ENCODE measurements around the gene ZNF331. TPM values are rescaled to one million over a fixed set of nuclear protein-coding genes. Genes with fewer than 3 reads are reported as not detected.

ZNF331 gene
- total RNA-seq, 4 donors from 2014 or later, result 3.7 to 15.7 (median 5.8) TPM

DNA sequence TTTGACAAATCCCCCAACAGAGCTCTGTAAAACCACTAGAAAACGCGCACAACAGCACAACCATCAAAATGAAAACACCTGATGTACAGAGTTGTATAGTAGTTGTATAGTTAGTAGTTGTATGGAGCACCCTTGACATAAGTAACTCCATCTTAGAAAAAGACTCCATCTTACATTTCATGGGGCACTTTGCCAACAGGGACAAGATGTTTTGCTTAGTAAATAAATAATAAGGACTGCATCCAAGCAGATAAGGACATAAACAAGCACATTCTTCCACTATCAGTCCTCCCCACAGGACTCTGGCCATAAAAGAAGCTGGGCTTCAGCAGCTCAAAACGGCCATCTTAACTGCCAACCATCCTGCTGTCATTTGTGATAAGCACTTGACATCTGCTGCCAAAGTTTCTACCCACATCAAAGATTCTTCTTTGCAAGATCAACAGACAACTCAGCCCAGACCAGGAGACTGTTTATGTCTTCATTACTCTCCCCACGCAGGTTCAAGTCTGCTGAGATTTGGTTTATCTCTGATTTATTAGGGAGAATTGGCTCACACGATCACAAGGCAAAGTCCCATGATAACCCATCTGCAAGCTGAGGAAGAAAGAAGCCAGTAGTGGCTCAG lies 20.7 kb upstream of the ZNF331 start:
- Histone ChIP-seq H3K27me3 (no peaks in the 10 kb centered on the region), H3K4me1 (peaks cover 4 to 15% (median 7%) of the 10 kb centered on the region in 4 donors), H3K27ac (no peak overlapping the region), H3K36me3 (no peaks in the 10 kb centered on the region), H3K4me3 (no peak overlapping the region), H3K9me3 (peaks cover 0 to 5% of the 10 kb centered on the region in 2 donors)
- no peak for TF ChIP-seq POLR2A (IDR thresholded peaks at IDR 0.05)
- no peak for TF ChIP-seq POLR2AphosphoS5 (IDR thresholded peaks at IDR 0.05)
- TF ChIP-seq, protein P1, sequence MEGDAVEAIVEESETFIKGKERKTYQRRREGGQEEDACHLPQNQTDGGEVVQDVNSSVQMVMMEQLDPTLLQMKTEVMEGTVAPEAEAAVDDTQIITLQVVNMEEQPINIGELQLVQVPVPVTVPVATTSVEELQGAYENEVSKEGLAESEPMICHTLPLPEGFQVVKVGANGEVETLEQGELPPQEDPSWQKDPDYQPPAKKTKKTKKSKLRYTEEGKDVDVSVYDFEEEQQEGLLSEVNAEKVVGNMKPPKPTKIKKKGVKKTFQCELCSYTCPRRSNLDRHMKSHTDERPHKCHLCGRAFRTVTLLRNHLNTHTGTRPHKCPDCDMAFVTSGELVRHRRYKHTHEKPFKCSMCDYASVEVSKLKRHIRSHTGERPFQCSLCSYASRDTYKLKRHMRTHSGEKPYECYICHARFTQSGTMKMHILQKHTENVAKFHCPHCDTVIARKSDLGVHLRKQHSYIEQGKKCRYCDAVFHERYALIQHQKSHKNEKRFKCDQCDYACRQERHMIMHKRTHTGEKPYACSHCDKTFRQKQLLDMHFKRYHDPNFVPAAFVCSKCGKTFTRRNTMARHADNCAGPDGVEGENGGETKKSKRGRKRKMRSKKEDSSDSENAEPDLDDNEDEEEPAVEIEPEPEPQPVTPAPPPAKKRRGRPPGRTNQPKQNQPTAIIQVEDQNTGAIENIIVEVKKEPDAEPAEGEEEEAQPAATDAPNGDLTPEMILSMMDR (IDR thresholded peaks at IDR 0.05), result no peak
- no peak for TF ChIP-seq EP300 (IDR thresholded peaks at IDR 0.05; ENCODE audit: low read depth)
- 61 to 92% methylated on average over 2 to 5 of the region's 5 CpGs for WGBS, 2 donors (ENCODE audit: low coverage in 1 of 2)
- no peak for DNase-seq
- in situ Hi-C loops (cut with MboI; ENCODE audit: low pct_ligation_motif_present in 1 of 4, low pct_unique_long_range_greater_than_20kb in 1 of 4, low sequenced_read_pairs in 3 of 4) (loop anchor here in 1 of 4 donors (10.0 kb wide), 1 partner anchor 322 kb away; the partner anchor contains the start of gene ZNF665), intact Hi-C loops (cut with DNase I; ENCODE audit: low total_unique reads) (no loop called here)

DNA sequence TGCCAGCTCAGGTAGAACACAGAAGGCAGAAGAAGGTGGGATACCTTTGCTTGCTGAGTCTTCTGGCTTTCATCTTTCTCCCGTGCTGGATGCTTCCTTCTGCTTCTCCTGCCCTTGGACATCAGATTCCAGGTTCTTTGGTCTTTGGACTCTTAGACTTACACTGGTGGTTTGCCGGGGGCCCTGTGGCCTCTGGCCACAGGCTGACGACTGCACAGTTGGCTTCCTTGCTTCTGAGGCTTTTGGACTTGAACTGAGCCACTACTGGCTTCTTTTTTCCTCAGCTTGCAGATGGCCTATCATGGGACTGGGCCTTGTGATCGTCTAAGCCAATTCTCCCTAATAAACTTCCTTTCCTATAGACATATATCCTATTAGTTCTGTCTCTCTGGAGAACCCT lies 19.8 kb upstream of the ZNF331 start:
- Histone ChIP-seq H3K9me3 (peaks cover 0 to 5% of the 10 kb centered on the region in 2 donors), H3K4me3 (no peak overlapping the region), H3K36me3 (no peaks in the 10 kb centered on the region), H3K4me1 (peaks cover 4 to 15% (median 7%) of the 10 kb centered on the region in 4 donors), H3K27me3 (no peaks in the 10 kb centered on the region), H3K27ac (no peak overlapping the region)
- 74 to 90% methylated on average over 3 to 4 of the region's 4 CpGs for WGBS, 2 donors (ENCODE audit: low coverage in 1 of 2)
- TF ChIP-seq POLR2AphosphoS5 (IDR thresholded peaks at IDR 0.05), result no peak
- no peak for TF ChIP-seq EP300 (IDR thresholded peaks at IDR 0.05; ENCODE audit: low read depth)
- TF ChIP-seq, protein P1 (IDR thresholded peaks at IDR 0.05), result no peak
- TF ChIP-seq POLR2A (IDR thresholded peaks at IDR 0.05), result no peak
- in situ Hi-C loops (cut with MboI; ENCODE audit: low pct_ligation_motif_present in 1 of 4, low pct_unique_long_range_greater_than_20kb in 1 of 4, low sequenced_read_pairs in 3 of 4) (loop anchor here in 1 of 4 donors (10.0 kb wide), 1 partner anchor 323 kb away; the partner anchor contains the start of gene ZNF665), intact Hi-C loops (cut with DNase I; ENCODE audit: low total_unique reads) (no loop called here)
- DNase-seq, result no peak

DNA sequence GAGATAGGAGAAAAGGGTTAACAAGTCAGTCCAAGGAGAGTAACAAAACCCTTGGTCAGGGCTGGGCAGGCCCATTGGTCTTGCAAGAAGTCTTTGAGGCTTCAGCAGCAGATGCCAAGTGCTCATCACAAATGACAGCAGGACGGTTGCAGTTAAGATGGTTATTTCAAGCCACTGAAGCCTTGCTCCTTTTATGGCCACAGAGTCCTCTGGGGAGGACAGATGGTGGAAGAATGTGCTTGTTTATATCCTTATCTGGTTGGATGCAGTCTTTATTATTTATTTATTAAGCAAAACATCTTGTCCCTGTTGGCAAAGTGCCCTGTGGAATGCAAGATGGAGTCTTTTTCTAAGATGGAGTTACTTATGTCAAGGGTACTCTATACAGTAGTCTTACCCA lies 19.2 kb upstream of the ZNF331 start:
- H3K9me3 ChIP-seq, result peaks cover 0 to 5% of the 10 kb centered on the region in 2 donors
- WGBS, 2 donors (ENCODE audit: low coverage in 1 of 2), result 71% methylated on average over 1 of the region's 1 CpG; no CpG with 5 or more reads in 1 of the 2 donors
- peaks cover 4 to 15% (median 7%) of the 10 kb centered on the region in 4 donors for H3K4me1 ChIP-seq
- in situ Hi-C loops (cut with MboI; ENCODE audit: low pct_ligation_motif_present in 1 of 4, low pct_unique_long_range_greater_than_20kb in 1 of 4, low sequenced_read_pairs in 3 of 4), result loop anchor here in 1 of 4 donors (10.0 kb wide), 1 partner anchor 324 kb away; the partner anchor contains the start of gene ZNF665
- no peaks in the 10 kb centered on the region for H3K27me3 ChIP-seq
- no peak overlapping the region for H3K4me3 ChIP-seq
- no peaks in the 10 kb centered on the region for H3K36me3 ChIP-seq
- intact Hi-C loops (cut with DNase I; ENCODE audit: low total_unique reads), result no loop called here
- H3K27ac ChIP-seq, result no peak overlapping the region
- no peak for TF ChIP-seq POLR2A (IDR thresholded peaks at IDR 0.05)
- TF ChIP-seq, protein P1 (IDR thresholded peaks at IDR 0.05), result no peak
- no peak for TF ChIP-seq POLR2AphosphoS5 (IDR thresholded peaks at IDR 0.05)
- no peak for TF ChIP-seq EP300 (IDR thresholded peaks at IDR 0.05; ENCODE audit: low read depth)
- no peak for DNase-seq

DNA sequence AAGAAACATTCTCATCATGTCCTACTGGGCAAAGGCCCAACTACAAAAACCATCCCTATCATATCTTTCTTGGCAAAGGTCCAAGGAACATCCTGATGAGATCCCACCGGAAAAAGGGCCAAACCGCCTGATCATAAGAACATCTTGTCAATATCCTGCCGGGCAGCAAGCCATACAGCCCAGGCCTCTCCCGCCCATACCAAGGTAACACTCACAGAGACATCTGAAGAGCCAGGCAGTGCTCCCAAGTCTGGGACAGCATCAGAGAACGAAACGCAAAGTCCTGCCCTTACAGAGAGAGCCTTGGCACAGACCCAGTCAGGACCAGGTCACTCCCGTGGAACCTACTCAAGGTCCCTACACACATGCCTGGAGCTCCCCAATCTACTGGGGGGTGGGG lies 18.5 kb upstream of the ZNF331 start:
- H3K27me3 ChIP-seq, result no peaks in the 10 kb centered on the region
- DNase-seq, result no peak
- TF ChIP-seq POLR2AphosphoS5 (IDR thresholded peaks at IDR 0.05), result no peak
- TF ChIP-seq EP300 (IDR thresholded peaks at IDR 0.05; ENCODE audit: low read depth), result no peak
- no peak for TF ChIP-seq POLR2A (IDR thresholded peaks at IDR 0.05)
- TF ChIP-seq, protein P1 (IDR thresholded peaks at IDR 0.05), result no peak
- no peak overlapping the region for H3K4me3 ChIP-seq
- WGBS, 2 donors (ENCODE audit: low coverage in 1 of 2), result 95% methylated on average over 7 of the region's 7 CpGs; no CpG with 5 or more reads in 1 of the 2 donors
- peaks cover 4 to 15% (median 7%) of the 10 kb centered on the region in 4 donors for H3K4me1 ChIP-seq
- peak overlapping the region in 1 of 4 donors; percentile 71 for H3K27ac ChIP-seq
- peaks cover 0 to 5% of the 10 kb centered on the region in 2 donors for H3K9me3 ChIP-seq
- intact Hi-C loops (cut with DNase I; ENCODE audit: low total_unique reads), result no loop called here
- in situ Hi-C loops (cut with MboI; ENCODE audit: low pct_ligation_motif_present in 1 of 4, low pct_unique_long_range_greater_than_20kb in 1 of 4, low sequenced_read_pairs in 3 of 4), result loop anchor here in 1 of 4 donors (10.0 kb wide), 1 partner anchor 325 kb away; the partner anchor contains the start of gene ZNF665
- H3K36me3 ChIP-seq, result no peaks in the 10 kb centered on the region
